Thymus (tissue), 14 donors: ENCODE data around the gene VPS37D. TPM values are rescaled to one million over a fixed set of nuclear protein-coding genes. Genes with fewer than 3 reads are reported as not detected.
"Not testable (repeated sequence)": the region's sequence is repeated elsewhere in the genome, so short reads cannot be mapped to it uniquely, and the experiment has no call there.

Experiments
- DNase-seq, 9 donors: peaks; one replicate each; pipeline ENCODE4 v3.0.0-alpha.2; 2013; ENCODE audit warnings: low spot score in 9 of 9, low read depth in 6 of 9, missing footprints in 1 of 9
- H3K27ac ChIP-seq, 2 donors: one replicate each; pipeline ENCODE4 v1.5.1; 2013; ENCODE audit warnings: control low read depth in 1 of 2, low read depth in 1 of 2, low read length in 1 of 2, mild to moderate bottlenecking in 1 of 2, moderate library complexity in 1 of 2
- H3K27me3 ChIP-seq, 2 donors: one replicate each; pipeline ENCODE4 v1.5.1; 2013; ENCODE audit warnings: low read length in 1 of 2; ENCODE audit not compliant: control insufficient read depth in 2 of 2, insufficient read depth in 1 of 2
- H3K36me3 ChIP-seq, 2 donors: one replicate each; pipeline ENCODE4 v1.5.1; 2013; ENCODE audit warnings: low read length in 1 of 2, mild to moderate bottlenecking in 1 of 2, moderate library complexity in 1 of 2; ENCODE audit not compliant: control insufficient read depth in 2 of 2, insufficient read depth in 2 of 2
- H3K4me1 ChIP-seq, 2 donors: one replicate each; pipeline ENCODE4 v1.5.1; 2013; ENCODE audit warnings: low read length in 2 of 2; ENCODE audit not compliant: control insufficient read depth in 2 of 2, insufficient read depth in 2 of 2
- H3K4me3 ChIP-seq, 2 donors: one replicate each; pipeline ENCODE4 v1.5.1; 2013; ENCODE audit warnings: low read length in 2 of 2, control low read depth in 1 of 2, mild to moderate bottlenecking in 1 of 2
- H3K9me3 ChIP-seq, 2 donors: one replicate each; pipeline ENCODE4 v1.5.1; 2013; ENCODE audit warnings: low read length in 1 of 2, mild to moderate bottlenecking in 1 of 2; ENCODE audit not compliant: control insufficient read depth in 2 of 2, insufficient read depth in 1 of 2
- WGBS: extraction: QIAGEN DNeasy Blood & Tissue Kit; methylation state at CpG from one replicate; pipeline ENCODE4 v1.1.7; 2013; 5-methylcytosine and 5-hydroxymethylcytosine counted together
- long read RNA-seq, 10 donors: transcript quantifications; one replicate each; lab custom pipeline, GENCODE V29; 2026
- polyA plus RNA-seq: library from polyadenylated mRNA; stranded (reverse); fragments of 200-250 nt; gene quantifications from one replicate; pipeline ENCODE4 v1.2.3, GENCODE V29; 2013
- total RNA-seq: library from RNA; stranded (reverse); fragments of 120-200 nt; gene quantifications from one replicate; pipeline ENCODE4 v1.2.4, GENCODE V29; 2013
- donor health status: healthy.

VPS37D gene, protein sequence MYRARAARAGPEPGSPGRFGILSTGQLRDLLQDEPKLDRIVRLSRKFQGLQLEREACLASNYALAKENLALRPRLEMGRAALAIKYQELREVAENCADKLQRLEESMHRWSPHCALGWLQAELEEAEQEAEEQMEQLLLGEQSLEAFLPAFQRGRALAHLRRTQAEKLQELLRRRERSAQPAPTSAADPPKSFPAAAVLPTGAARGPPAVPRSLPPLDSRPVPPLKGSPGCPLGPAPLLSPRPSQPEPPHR
- total RNA-seq = 1.2 TPM
- polyA plus RNA-seq = 2.7 TPM
- long read RNA-seq, donor 1 = 0 reads
- long read RNA-seq, donor 2 = 0 reads
- long read RNA-seq, donor 3, partial matches to known transcripts = 0 of 1 reads
- long read RNA-seq, donor 3, other reads (novel, unspliced or antisense) = 0 of 1 reads
- long read RNA-seq, donor 4 = 0 reads
- long read RNA-seq, donor 5, transcript VPS37D-201 (4 exons, 1,624 nt) = major isoform, 6 of 6 reads
- long read RNA-seq, donor 5, partial matches to known transcripts = 0 of 6 reads
- long read RNA-seq, donor 5, other reads (novel, unspliced or antisense) = 0 of 6 reads
- long read RNA-seq, donor 6, partial matches to known transcripts = 0 of 2 reads
- long read RNA-seq, donor 6, other reads (novel, unspliced or antisense) = 0 of 2 reads
- long read RNA-seq, donor 7, partial matches to known transcripts = 0 of 1 reads
- long read RNA-seq, donor 7, other reads (novel, unspliced or antisense) = 0 of 1 reads
- long read RNA-seq, donor 8 = 0 reads
- long read RNA-seq, donor 9 = 0 reads
- long read RNA-seq, donor 10, partial matches to known transcripts = 0 of 1 reads
- long read RNA-seq, donor 10, other reads (novel, unspliced or antisense) = 0 of 1 reads

DNA sequence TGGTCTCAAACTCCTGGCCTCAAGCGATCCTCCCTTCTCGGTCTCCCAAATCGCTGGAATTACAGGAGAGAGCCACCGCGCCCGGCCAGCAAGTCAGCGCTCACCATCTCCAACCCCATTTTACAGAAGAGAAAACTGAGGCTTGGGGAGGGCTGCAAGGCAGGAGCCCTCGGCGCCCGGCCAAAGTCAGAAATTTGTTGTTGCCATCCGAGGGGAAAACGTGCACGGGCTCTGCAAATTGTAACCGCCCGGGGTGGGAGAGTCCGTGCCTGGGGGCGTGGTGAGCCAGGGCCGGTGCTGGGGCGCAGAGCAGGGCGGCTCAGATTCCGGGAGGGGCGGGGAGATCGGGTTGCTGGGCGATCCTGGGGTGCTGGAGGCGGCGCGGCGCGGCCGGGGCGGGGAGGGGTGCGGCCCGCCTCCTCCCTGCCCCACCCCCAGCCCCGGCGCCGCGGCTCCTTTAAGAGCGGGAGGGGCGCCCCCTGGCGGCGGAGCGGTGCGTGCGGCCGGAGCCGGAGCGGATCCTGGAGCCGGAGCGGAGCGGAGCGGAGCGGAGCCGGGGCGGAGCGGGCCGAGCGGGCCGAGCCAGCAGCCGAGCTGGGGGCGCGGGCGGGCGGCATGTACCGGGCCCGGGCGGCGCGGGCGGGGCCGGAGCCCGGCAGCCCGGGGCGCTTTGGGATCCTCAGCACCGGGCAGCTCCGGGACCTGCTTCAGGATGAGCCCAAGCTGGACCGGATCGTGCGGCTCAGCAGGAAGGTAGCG, at the start of gene VPS37D:
Gene VPS37D, plus strand, starts transcription at position 488 of the 759 bp plus-strand sequence. Its CDS starts 128 bp downstream, at position 616.
- Histone ChIP-seq H3K27me3 (peaks cover 30 to 79% of the 10 kb centered on the region in 2 donors), H3K27ac (no peak within 1 kb of the TSS), H3K4me1 (peaks cover 0 to 9% of the 10 kb centered on the region in 2 donors), H3K36me3 (no peaks in the 10 kb centered on the region), H3K4me3 (peak within 1 kb of the TSS; percentile 32 to 83), H3K9me3 (peaks cover 0 to 1% of the 10 kb centered on the region in 2 donors)
- 3% methylated on average over 79 of the region's 79 CpGs for WGBS
- peak; percentile 26 to 93 (median 81) for DNase-seq

DNA sequence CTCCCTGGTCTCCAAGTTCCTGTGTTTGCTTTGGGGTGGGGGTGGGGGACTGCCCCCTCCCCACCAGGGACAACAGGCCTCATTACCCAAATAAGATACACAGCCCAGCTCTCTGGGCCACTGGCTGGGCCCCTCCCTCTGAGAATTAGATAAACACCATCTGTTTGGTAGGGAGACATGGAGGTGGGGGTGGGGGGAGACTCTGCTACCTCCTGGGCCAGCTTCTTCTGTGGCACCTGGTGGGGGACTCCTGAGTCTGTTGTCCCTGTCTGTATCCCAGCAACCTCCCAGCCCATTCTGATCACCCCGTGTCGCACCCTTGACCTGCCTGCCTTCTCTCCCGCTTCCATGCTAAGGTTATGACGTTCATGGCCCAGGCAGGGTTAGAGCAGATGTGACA, 49.1 kb upstream of the VPS37D start:
- no peaks in the 10 kb centered on the region for H3K36me3 ChIP-seq
- peaks cover 0 to 7% of the 10 kb centered on the region in 2 donors for H3K4me1 ChIP-seq
- DNase-seq = no peak
- H3K9me3 ChIP-seq = peaks cover 0 to 4% of the 10 kb centered on the region in 2 donors
- no peak overlapping the region for H3K4me3 ChIP-seq
- H3K27me3 ChIP-seq = peaks cover 19 to 56% of the 10 kb centered on the region in 2 donors
- 75% methylated on average over 4 of the region's 4 CpGs for WGBS
- no peak overlapping the region for H3K27ac ChIP-seq

DNA sequence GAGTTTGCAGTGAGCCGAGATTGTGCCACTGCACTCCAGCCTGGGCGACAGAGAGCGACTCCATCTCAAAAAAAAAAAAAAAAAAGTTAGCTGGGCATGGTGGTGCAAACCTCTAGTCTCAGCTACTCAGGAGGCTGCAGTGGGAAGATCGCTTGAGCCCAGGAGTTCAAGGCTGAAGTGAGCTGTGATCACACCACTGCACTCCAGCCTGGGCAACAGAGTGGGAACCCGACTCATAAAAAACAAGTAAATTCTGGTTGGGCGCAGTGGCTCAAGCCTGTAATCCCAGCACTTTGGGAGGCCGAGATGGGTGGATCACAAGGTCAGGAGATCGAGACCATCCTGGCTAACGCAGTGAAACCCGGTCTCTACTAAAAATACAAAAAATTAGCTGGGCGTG, 48.2 kb upstream of the VPS37D start:
- not testable (repeated sequence) for DNase-seq, H3K27ac ChIP-seq, H3K9me3 ChIP-seq, H3K4me3 ChIP-seq, H3K36me3 ChIP-seq
- H3K27me3 ChIP-seq = peaks cover 25 to 56% of the 10 kb centered on the region in 2 donors
- peaks cover 3 to 13% of the 10 kb centered on the region in 2 donors for H3K4me1 ChIP-seq
- WGBS = 86% methylated on average over 11 of the region's 11 CpGs

DNA sequence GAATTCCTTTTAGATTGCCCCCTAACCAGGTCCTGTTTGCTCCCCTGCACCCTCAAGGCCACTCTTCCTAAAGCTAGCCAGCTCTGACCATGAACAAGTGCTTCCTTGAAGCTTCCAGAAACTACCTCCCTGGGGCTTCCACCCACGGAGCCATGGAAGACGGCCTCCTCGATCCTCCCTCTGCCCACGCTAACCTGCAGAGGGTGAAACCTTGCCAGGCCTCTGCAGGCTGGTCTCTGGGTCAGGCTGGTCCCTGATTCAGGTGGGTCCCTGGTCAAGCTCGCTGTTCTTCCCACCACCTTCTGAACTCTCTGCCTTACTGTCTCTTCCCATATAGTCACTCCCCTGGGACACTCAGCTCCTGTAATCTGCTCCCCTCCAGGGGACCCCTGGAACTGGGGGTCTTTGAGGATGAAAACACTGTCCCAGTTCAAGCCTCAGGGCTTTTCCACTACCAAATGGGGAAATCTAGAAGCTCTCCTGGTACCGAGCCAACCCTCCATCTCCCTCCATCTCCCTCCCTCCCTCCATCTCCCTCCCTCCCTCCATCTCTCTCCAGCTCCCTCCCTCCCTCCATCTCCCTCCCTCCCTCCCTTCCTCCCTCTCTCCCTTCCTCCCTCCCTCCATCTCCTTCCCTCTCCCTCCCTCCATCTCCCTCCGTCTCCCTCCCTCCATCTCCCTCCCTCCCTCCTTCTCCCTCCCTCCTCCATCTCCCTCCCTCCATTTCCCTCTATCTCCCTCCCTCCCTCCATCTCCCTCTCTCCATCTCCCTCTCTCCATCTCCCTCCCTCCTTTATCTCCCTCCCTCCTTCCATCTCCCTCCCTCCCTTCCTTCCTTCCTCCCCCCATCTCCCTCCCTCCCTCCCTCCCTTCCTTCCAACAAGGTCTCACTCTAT, 46.2 kb upstream of the VPS37D start:
- H3K27ac ChIP-seq = no peak overlapping the region
- no peaks in the 10 kb centered on the region for H3K36me3 ChIP-seq
- 71% methylated on average over 7 of the region's 7 CpGs for WGBS
- no peak for DNase-seq
- peaks cover 40 to 64% of the 10 kb centered on the region in 2 donors for H3K27me3 ChIP-seq
- H3K9me3 ChIP-seq = peaks cover 2 to 4% of the 10 kb centered on the region in 2 donors
- peaks cover 3 to 13% of the 10 kb centered on the region in 2 donors for H3K4me1 ChIP-seq
- H3K4me3 ChIP-seq = no peak overlapping the region

DNA sequence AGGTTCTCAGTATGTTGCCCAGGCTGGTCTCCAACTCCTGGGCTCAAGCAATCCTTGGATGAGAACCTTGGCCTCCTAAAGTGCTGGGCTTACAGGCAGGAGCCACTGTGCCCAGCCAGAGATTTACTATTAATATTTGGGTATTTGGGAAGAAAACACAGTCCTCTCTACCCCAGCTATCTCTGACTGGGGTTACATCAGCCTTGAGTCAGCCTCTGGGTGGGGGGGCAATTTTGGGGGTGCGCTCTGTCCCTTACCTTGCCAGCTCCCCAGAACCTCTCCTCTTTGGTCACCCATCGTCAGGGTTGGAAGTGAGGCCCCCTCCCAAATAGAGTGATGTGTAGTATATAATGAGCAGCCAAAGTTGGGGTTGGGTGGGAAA, 45.1 kb upstream of the VPS37D start:
- Histone ChIP-seq H3K27me3 (peaks cover 40 to 73% of the 10 kb centered on the region in 2 donors), H3K4me3 (no peak overlapping the region), H3K36me3 (no peaks in the 10 kb centered on the region), H3K27ac (no peak overlapping the region), H3K4me1 (peaks cover 3 to 13% of the 10 kb centered on the region in 2 donors), H3K9me3 (peaks cover 2 to 4% of the 10 kb centered on the region in 2 donors)
- WGBS = 26% methylated on average over 2 of the region's 2 CpGs
- DNase-seq = no peak

DNA sequence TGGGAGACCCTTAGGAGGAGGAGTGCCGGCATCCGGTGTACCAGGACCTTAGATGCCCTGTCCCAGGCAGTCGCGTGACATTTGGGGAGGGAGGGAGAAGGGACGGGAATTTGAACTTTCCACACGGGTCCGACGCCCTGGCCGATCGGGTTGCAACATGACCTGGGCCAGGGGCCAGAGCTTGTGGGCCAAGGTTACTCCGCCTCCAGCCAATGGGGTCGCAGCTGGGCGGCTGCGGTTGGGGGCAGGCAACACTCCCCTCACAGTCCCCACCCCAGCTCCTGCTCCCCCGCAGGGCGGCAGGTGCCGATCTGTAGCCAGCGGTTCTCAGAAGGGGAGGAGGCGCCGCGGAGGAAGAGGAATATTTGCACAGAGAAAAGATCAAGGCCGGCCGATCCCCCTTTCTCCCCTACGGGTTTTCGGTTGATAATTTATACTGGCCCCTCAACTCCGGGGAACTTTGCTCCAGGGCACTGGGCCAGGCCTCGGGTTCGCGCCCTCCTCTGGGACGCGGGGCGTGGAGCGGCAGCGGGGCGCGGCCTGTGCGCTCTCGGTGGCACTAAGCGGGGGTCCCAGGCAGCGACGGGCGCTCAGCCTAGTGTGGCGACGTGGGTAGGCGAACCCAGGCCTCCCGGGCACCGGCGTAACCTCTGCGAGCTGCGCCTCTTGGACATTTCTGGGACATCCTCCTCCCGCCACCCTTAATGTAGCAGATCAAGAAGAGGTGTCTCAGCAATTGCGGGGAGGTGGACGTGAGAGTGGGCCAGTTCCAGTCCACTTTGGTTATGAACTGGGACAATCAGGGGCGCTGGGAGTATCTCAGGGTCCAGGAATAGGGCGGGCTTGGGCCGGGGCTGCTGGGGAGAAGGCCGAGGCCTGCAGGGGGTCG, 44.5 kb upstream of the VPS37D start:
- no peaks in the 10 kb centered on the region for H3K36me3 ChIP-seq
- H3K4me1 ChIP-seq = peaks cover 3 to 13% of the 10 kb centered on the region in 2 donors
- DNase-seq = peak in 1 of 9 donors; percentile 26
- H3K9me3 ChIP-seq = peaks cover 2 to 4% of the 10 kb centered on the region in 2 donors
- peaks cover 40 to 79% of the 10 kb centered on the region in 2 donors for H3K27me3 ChIP-seq
- H3K27ac ChIP-seq = no peak overlapping the region
- peak overlapping the region in 1 of 2 donors; percentile 13 for H3K4me3 ChIP-seq
- 6% methylated on average over 58 of the region's 58 CpGs for WGBS

DNA sequence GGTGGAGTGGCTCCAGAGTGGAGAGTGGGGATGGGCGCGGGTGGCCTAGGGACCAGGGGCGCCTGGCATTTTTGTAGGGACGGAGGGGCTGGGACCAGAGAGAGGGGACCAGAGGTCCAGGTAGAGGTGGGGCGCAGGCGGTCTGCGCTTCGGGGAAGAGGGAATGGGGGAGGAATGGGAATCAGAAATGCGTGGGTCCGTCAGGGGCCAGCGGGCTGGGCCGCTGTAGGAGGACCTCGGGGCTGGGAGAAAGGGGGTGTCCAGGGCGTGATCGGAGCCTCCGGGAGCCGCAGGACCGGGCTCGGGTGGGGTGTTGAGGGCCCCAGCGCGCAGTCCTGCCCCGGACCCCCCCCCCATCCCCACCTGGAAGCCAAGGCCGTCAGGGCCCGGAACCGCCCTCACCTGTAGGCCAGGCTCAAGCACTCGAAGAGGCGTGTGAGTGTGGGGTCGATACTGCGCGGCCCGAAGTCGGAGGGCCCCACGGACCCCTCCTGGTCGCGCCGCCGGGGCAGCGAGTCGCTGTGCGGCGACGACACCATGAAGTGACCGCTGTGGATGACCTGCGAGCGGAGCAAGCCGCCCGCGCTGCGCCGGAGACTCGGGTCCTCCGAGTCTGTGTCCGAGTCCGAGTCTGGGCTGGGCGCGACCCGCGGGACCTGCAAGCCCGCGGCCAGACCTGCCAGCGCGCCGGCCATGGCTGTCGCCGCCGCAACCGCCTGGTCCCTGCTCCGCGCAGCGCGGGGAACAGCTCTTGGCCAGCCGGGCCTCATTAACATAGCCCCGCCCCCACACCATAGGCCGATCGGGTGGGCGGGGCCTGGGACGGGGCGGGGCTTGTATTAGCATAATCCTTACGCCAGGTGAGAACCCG, 43.6 kb upstream of the VPS37D start, which contains the start of gene MLXIPL:
Gene MLXIPL, minus strand, starts transcription at position 725 of the 871 bp plus-strand sequence. Its CDS starts 30 bp downstream, at position 695.
- 6% methylated on average over 80 of the region's 80 CpGs for WGBS
- Histone ChIP-seq H3K4me1 (peaks cover 3 to 13% of the 10 kb centered on the region in 2 donors), H3K27me3 (peaks cover 40 to 80% of the 10 kb centered on the region in 2 donors), H3K4me3 (peak within 1 kb of the TSS in 1 of 2 donors; percentile 32), H3K9me3 (peaks cover 2 to 4% of the 10 kb centered on the region in 2 donors), H3K27ac (peak within 1 kb of the TSS in 1 of 2 donors; percentile 38), H3K36me3 (no peaks in the 10 kb centered on the region)
- DNase-seq = peak in 2 of 9 donors; percentile 15 to 37
